Breast epithelium (tissue), 3 donors: ENCODE measurements around the gene LGR5.

Experiments
- CTCF ChIP-seq, 3 donors: fragments of 450-650 bp; IDR thresholded peaks; one replicate each; pipeline ENCODE4 v1.5.1; 2016 to 2017; ENCODE audit warnings: antibody characterized with exemption in 3 of 3, mild to moderate bottlenecking in 3 of 3, moderate library complexity in 3 of 3
- POLR2A ChIP-seq: fragments of 450-650 bp; IDR thresholded peaks from one replicate; pipeline ENCODE4 v1.6.1; 2016; ENCODE audit warnings: antibody characterized with exemption, mild to moderate bottlenecking, moderate library complexity
- POLR2AphosphoS5 ChIP-seq, 3 donors: sonication (generic); formaldehyde crosslinking; IDR thresholded peaks; one replicate each; pipeline ENCODE4 v1.6.1; 2017; ENCODE audit warnings: antibody characterized with exemption in 3 of 3

GRCh38 chr12:71425568-71426299 lies 13.9 kb upstream of the LGR5 start:
- TF ChIP-seq CTCF (IDR thresholded peaks at IDR 0.05) = no peak
- no peak for TF ChIP-seq POLR2A
- no peak for TF ChIP-seq POLR2AphosphoS5 (IDR thresholded peaks at IDR 0.05)
